ENCODE data around the gene GGA3.

Gene GGA3

GRCh38 chr17:75245011-75245410, 16.4 kb downstream of the GGA3 start:
- no peak for DNase-seq (ENCODE audit: low read depth)

DNA sequence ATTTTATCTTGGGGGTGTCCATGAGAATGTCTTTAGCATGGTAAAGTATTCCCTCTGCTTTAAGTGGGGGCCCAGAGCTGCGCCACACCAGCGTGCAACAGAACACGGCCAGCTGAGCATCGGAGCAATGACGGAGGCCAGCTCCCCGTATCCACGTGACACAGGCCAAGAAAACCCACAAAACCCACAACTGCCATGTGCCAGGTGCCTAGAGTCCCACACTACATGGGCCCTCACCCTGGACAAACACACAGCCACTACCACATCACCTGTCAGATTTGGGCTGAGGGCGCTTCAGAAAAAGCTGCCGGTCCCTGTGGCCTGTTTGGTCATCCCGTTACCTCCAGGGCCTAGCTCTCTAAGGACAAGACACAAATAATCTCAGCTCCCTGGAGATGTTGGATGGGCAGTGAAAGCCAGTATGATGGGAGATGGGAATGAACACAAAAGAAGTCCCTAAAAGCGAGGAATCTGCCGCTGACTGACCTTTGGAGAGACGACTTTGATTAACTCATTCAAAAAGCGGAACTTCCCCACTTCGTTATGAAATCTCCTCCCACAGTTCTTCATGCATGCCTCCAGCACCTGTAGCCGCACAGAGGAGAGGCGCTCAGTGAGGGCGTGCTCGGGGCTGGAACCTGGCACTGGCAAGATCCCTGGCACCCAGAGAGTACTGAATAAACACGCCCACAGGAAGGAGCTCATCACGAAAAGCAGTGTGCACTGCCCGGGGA, 17.1 kb downstream of the GGA3 start:
- DNase-seq (ENCODE audit: low read depth): no peak

GRCh38 chr17:75242461-75243042, 18.9 kb downstream of the GGA3 start:
- DNase-seq (ENCODE audit: low read depth): no peak

- DNase-seq (ENCODE audit: low read depth): no peak
Measured at GRCh38 chr17:75241996-75242460, 19.4 kb downstream of the GGA3 start.

- no peak for DNase-seq (ENCODE audit: low read depth)
Measured at GRCh38 chr17:75241502-75241901, 19.9 kb downstream of the GGA3 start.

DNA sequence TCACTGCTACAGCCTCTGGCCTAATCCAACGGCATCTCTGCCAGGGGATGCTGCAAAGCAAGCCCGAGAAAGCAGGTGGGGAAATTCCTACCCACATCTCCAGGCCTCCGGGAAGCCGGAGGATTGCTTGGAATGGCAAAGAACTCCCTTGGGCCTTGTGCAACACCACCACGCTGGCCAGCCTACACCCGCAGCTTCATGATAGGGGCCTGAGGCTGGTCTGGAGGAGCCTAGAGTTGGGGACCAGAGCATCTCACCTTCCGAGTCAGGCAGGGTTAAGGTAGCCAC, 20.3 kb downstream of the GGA3 start:
- no peak for DNase-seq (ENCODE audit: low read depth)

GRCh38 chr17:75240394-75241142, 20.8 kb downstream of the GGA3 start:
- no peak for DNase-seq (ENCODE audit: low read depth)

- DNase-seq (ENCODE audit: low read depth): no peak
Measured at GRCh38 chr17:75239778-75240393, 21.5 kb downstream of the GGA3 start.

GRCh38 chr17:75239214-75239613, 22.2 kb downstream of the GGA3 start:
- no peak for DNase-seq (ENCODE audit: low read depth)

DNA sequence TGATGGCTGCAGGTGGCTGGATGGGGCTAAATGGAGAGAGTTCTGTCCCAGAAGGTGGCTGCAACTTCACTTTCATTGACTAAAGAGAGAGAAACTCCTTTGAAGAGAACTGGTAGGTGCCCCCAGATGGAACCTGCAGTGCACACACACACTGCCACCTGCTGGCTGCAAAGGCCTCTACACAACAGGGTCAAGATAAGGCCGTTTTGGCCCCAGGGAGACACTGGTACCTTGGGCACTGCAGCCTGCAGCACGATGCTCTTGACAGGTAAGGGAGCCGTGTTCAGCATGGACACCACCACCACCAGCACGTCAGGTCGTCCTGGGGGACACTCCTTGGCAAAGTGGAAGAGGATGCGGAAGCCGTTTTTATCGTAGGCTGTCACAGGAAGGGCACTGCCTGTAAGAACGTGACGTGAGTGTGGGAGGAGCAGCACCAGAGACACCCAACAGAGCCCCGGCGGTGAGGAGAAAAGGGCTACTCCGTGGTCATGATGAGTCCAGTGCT, 22.7 kb downstream of the GGA3 start:
- no peak for DNase-seq (ENCODE audit: low read depth)

- DNase-seq (ENCODE audit: low read depth): no peak
Measured at GRCh38 chr17:75238020-75238580, 23.3 kb downstream of the GGA3 start.

- no peak for DNase-seq (ENCODE audit: low read depth)
Measured at GRCh38 chr17:75237100-75238014, 24.0 kb downstream of the GGA3 start.

DNA sequence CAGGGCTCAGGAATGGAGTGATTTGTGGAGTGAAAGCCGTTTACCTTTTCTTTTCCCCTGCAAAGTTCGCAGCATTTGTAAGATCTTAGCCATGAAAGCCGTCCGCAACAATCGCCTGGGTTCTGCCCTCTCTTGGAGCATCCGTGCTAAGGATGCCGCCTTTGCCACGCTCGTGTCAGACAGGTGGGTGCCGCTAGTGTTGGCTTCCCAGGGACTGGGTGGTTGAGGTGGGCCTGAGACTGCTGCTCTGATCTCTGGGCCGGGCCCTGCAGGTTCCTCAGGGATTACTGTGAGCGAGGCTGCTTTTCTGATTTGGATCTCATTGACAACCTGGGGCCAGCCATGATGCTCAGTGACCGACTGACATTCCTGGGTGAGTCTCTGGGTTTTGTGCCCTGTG, 28.6 kb downstream of the GGA3 start:
- DNase-seq (ENCODE audit: low read depth): no peak

- no peak for DNase-seq (ENCODE audit: low read depth)
Measured at GRCh38 chr17:75231741-75232464, 29.5 kb downstream of the GGA3 start.

GRCh38 chr17:75231071-75231470, 30.3 kb downstream of the GGA3 start:
- DNase-seq (ENCODE audit: low read depth): no peak

DNA sequence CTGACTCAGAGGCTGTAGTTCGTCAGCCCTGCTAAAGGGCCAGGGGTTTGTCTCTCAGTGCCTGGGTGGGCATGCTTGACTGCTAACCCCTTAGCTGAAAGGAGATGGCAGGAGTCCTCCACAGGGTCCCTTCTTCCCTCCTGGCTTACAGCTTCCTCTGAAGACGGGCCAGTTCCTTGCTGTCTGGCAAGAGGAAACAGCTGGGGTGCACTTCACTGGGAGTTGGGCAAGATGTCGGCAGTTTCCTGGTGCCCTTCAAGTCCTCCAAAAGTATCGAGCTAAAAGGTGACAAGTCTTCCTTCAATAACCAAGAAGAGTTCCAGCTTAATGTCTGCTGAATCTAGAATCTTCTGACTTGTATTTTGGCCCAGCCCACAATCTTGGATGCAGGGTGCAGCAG, 32.6 kb downstream of the GGA3 start:
- DNase-seq (ENCODE audit: low read depth): no peak

DNA sequence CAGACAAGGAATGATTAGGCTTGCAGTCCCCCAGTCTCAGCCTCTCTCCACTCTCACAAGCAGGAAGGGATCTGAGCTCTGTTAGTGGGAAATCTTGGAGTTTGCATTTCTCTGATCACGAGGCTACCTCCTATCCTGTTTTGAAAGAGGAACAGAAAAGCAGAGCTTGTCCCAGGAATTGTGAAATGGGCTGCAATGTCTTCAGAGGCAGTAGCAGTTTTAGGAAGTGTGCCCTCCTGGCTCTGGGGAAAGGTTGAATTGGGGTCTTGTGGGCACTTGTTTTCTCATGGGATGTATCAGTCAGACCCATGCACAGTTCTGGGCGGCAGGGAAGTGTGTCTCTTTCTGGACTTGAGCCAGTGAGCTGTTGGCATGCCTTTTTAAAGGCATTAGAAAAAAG, 33.1 kb downstream of the GGA3 start:
- DNase-seq (ENCODE audit: low read depth): no peak

GRCh38 chr17:75227729-75228128, 33.7 kb downstream of the GGA3 start:
- DNase-seq (ENCODE audit: low read depth): no peak

GRCh38 chr17:75225016-75225415, 36.4 kb downstream of the GGA3 start:
- DNase-seq (ENCODE audit: low read depth): no peak

DNA sequence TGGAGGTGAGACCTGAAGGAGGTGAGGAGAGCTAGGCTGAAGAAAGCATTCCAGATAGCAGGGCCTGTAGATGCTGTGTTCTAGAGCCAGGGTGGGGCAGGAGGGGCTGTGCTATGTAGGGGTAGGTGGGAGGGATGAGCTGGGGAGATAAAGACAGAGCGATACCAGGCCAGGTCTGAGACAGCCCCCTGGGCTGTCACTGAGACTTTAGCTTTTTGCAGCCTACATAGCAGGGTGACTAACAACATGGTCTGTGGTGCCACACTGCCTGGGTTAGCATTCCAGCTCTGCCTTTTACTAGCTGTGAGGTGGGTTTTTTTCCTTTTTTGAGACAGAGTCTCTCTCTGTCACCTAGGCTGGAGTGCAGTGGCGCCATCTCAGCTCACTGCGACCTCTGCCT, 41.6 kb downstream of the GGA3 start:
- no peak for DNase-seq (ENCODE audit: low read depth)

DNA sequence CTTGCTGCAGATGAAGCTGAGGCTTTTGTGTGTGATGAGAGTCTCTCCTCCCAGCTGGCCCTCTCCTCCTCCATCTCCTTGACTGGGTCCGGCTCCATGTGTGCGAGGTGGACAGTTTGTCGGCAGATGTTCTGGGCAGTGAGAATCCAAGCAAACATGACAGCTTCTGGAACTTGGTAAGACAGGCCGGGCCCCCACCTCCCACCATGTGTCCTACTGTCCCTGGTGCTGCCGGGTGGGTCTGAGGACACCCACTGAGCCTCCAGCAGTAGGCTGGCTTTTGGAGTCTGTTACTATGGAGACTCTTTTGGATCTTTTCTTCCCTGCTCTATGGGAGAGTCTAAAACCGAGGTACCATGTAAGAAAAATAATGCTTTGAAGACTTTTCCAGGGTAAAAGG, 43.3 kb downstream of the GGA3 start:
- DNase-seq (ENCODE audit: low read depth): no peak
